SU-DHL-6 (cell line): ENCODE data around the gene CABCOCO1.

Experiments
- EZH2phosphoT487 ChIP-seq: fragments of 200-600 bp; sonication (generic), shearing (Covaris generic); conservative IDR thresholded peaks from 2 replicates; pipeline ENCODE4 v1.6.1; 2018; ENCODE audit warnings: mild to moderate bottlenecking, antibody characterized with exemption, low read length, moderate library complexity, mixed read lengths
- TF ChIP-seq, protein P1 (sequence below): fragments of 200-600 bp; sonication (generic); IDR thresholded peaks from one replicate; pipeline ENCODE4 v1.5.1; 2017; ENCODE audit warnings: antibody characterized with exemption, mild to moderate bottlenecking, low read length, moderate library complexity; ENCODE audit not compliant: insufficient read depth, poor library complexity, severe bottlenecking

DNA sequence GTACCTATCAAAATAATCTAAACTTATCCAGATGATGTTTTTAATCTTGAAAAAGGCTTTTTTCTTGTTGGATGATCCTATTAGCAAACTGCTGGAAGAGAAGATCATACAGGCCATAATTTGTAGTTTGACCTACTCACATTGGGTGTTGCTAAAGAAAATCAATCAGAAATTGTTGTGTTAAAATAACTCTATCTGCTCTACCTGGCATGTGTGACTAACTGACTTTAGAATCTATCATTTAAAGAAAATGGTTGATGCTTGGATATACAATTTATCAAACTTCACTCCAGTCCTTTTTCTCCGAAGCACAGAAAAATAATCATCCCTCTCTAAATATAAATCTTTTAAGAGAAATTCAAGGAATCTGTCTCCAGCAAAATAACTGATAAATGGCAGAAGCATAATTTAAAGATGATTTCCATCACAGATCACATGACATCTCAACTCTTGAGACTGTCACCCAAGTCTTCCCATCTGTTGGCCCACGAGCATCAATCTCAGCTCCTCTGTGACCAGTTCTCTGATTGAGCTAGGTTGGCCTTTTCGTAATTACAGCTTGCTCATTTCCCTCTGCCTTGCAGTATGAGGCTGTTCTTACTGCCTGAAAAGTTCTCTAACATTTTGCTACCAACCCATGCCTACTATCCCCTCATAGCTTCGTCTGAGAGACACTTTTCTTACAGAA, 36.4 kb downstream of the CABCOCO1 start:
- TF ChIP-seq, protein P1, sequence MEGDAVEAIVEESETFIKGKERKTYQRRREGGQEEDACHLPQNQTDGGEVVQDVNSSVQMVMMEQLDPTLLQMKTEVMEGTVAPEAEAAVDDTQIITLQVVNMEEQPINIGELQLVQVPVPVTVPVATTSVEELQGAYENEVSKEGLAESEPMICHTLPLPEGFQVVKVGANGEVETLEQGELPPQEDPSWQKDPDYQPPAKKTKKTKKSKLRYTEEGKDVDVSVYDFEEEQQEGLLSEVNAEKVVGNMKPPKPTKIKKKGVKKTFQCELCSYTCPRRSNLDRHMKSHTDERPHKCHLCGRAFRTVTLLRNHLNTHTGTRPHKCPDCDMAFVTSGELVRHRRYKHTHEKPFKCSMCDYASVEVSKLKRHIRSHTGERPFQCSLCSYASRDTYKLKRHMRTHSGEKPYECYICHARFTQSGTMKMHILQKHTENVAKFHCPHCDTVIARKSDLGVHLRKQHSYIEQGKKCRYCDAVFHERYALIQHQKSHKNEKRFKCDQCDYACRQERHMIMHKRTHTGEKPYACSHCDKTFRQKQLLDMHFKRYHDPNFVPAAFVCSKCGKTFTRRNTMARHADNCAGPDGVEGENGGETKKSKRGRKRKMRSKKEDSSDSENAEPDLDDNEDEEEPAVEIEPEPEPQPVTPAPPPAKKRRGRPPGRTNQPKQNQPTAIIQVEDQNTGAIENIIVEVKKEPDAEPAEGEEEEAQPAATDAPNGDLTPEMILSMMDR = no peak
- TF ChIP-seq EZH2phosphoT487 = no peak
